HG02798 (cell line): ENCODE data around the gene GCA.
A peak's percentile ranks its signal among the peaks of the same experiment; 100 is the strongest.

Experiments
- ATAC-seq: cut with Tn5 transposase; IDR thresholded peaks from one replicate; pipeline ENCODE4 v1.9.1; 2021; ENCODE audit warnings: mild to moderate bottlenecking; ENCODE audit not compliant: unreplicated experiment, poor library complexity

The GCA gene

GRCh38 chr2:162327134-162327769 is 16.7 kb upstream of the GCA start:
- ATAC-seq = no peak

GRCh38 chr2:162327806-162328205 is 16.1 kb upstream of the GCA start:
- ATAC-seq = no peak

GRCh38 chr2:162328424-162329157 is 15.3 kb upstream of the GCA start:
- peak; percentile 91 for ATAC-seq

GRCh38 chr2:162330881-162331280 is 13.1 kb upstream of the GCA start:
- no peak for ATAC-seq

GRCh38 chr2:162333968-162334367 is 10.0 kb upstream of the GCA start:
- peak; percentile 78 for ATAC-seq

GRCh38 chr2:162337868-162338267 is 6.1 kb upstream of the GCA start:
- ATAC-seq = no peak

GRCh38 chr2:162340822-162341221 is 3.1 kb upstream of the GCA start:
- ATAC-seq = no peak

- no peak for ATAC-seq
These were observed 1.6 kb upstream of the GCA start for GRCh38 chr2:162342321-162342720.

GRCh38 chr2:162342841-162343240 is 1.1 kb upstream of the GCA start:
- ATAC-seq = no peak

- ATAC-seq = no peak
These were observed 474 bp upstream of the GCA start for GRCh38 chr2:162343492-162343823.

- no peak for ATAC-seq
These were observed 652 bp downstream of the GCA start for GRCh38 chr2:162344617-162344950.

GRCh38 chr2:162365392-162365791 is 21.5 kb downstream of the GCA start:
- no peak for ATAC-seq

- no peak for ATAC-seq
These were observed 24.6 kb downstream of the GCA start for GRCh38 chr2:162368494-162368893.

GRCh38 chr2:162369551-162369950 is 25.6 kb downstream of the GCA start:
- ATAC-seq = no peak

GRCh38 chr2:162370931-162371330 is 27.0 kb downstream of the GCA start:
- no peak for ATAC-seq

- ATAC-seq = no peak
These were observed 28.9 kb downstream of the GCA start for GRCh38 chr2:162372818-162373217.

GRCh38 chr2:162379719-162380580 is 36.0 kb downstream of the GCA start:
- peak; percentile 63 for ATAC-seq

GRCh38 chr2:162381851-162382250 is 37.9 kb downstream of the GCA start:
- ATAC-seq = no peak

GRCh38 chr2:162382278-162382677 is 38.3 kb downstream of the GCA start:
- ATAC-seq = no peak

- no peak for ATAC-seq
These were observed 41.6 kb downstream of the GCA start for GRCh38 chr2:162385536-162385935.

- no peak for ATAC-seq
These were observed 46.9 kb downstream of the GCA start for GRCh38 chr2:162390801-162391200.
